Measurements from ENCODE around the gene MINDY2. TPM values are rescaled to one million over a fixed set of nuclear protein-coding genes. Genes with fewer than 3 reads are reported as not detected.

MINDY2 gene
- total and polyA plus RNA-seq, 10 of the 15 experiments (the other 5 are each of a cell fraction or from before 2014, with no cell fraction given) = 0.73 to 9.4 (median 3.3) TPM

DNA sequence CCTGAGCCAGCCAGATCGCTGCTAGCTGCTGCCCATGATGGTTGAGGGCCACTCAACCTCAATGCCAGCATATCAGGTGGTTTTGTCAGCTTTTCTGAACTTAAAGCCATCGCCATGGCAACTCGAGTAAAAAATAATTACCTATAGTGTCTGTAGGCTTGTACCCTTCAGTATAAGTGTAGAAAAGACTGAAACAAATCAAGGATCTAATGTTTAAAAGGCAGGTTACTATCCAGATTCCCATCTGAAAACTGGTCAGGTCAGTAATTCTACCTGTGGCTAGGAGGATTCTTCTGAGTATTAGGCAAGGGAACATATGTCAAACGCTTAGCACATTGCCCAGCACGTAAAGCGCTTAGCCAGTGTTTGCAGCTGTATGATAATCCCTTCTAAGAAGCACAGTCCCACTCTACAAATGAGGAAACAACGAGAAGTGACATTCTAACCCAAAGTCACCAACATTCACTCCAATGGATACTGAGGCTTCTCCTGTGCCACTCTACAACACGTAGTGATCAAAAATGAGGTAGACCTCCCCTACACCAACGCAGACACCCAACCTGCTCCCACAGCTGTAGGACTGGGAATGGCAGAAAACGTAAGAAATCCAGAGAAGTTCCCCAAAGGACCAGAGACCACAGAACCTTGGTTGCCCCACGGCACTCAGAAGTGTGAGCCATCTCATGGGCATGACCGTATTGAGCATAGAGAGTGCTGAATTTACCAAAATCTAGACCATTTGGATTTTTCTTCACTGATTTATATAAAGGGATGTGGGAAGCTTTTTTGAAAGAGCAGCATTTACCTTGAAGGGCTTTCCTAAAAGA, 107.1 kb downstream of the MINDY2 start:
- H3K79me2 ChIP-seq (ENCODE audit: control insufficient read depth, insufficient read depth, low read length) = no peaks in the 10 kb centered on the region
- FAIRE-seq (no peak), DNase-seq (ENCODE audit: low read depth, low spot score) (no peak), ATAC-seq (no peak)
- WGBS (ENCODE audit: insufficient coverage, insufficient replicate concordance, low lambda C conversion rate, missing lambda C conversion rate) = 99% methylated on average over 12 of the region's 12 CpGs
- in situ Hi-C loops (cut with MboI) = no loop called here
- H3K36me3 ChIP-seq (ENCODE audit: control insufficient read depth in 2 of 2, insufficient read depth in 2 of 2, low read length in 1 of 2) = peaks cover 10 to 35% of the 10 kb centered on the region in 2 experiments
- CTCF ChIA-PET = no interaction called here
- H3K4me3 ChIP-seq = no peak overlapping the region
- no peaks in the 10 kb centered on the region for H3K9me3 ChIP-seq (replicated peaks; ENCODE audit: control insufficient read depth, insufficient read depth, low read length)
- intact Hi-C loops (cut with micrococcal nuclease; ENCODE audit: unreplicated experiment) = no loop called here
- H2AFZ ChIP-seq (ENCODE audit: control insufficient read depth, low read depth, low read length) = no peak overlapping the region
- H3K27ac ChIP-seq (ENCODE audit: control insufficient read depth, insufficient read depth) = no peak overlapping the region
- SMC1A ChIA-PET (ENCODE audit: uncharacterized antibody, unreplicated experiment) = no interaction called here
- no peak overlapping the region for H3K9ac ChIP-seq (ENCODE audit: control insufficient read depth, insufficient read depth, low read length)
- no peak for TF ChIP-seq ESRRA (IDR thresholded peaks at IDR 0.05; ENCODE audit: low read length)
- no peak for TF ChIP-seq GATAD2B (conservative IDR thresholded peaks at IDR 0.05; ENCODE audit: low read depth)
- RAD21 ChIA-PET (ENCODE audit: unreplicated experiment) = no interaction called here
- POLR2A ChIA-PET = no interaction called here
- peaks cover 8% of the 10 kb centered on the region for H3K4me1 ChIP-seq (ENCODE audit: control insufficient read depth, insufficient read depth, low read length)
- no peak overlapping the region for H3K4me2 ChIP-seq (ENCODE audit: control insufficient read depth, insufficient read depth)
- BruUV-seq (replicated peaks) = no TSS peak
- H4K20me1 ChIP-seq (ENCODE audit: control insufficient read depth, insufficient read depth) = no peaks in the 10 kb centered on the region
- no peaks in the 10 kb centered on the region for H3K27me3 ChIP-seq (replicated peaks in 1 of 2; ENCODE audit: control insufficient read depth in 2 of 2, insufficient read depth in 2 of 2, low read length in 1 of 2)

- in situ Hi-C loops (cut with MboI) (no loop called here), intact Hi-C loops (cut with micrococcal nuclease; ENCODE audit: unreplicated experiment) (no loop called here)
- Histone ChIP-seq H3K4me1 (ENCODE audit: control insufficient read depth, insufficient read depth, low read length) (peaks cover 8% of the 10 kb centered on the region), H3K36me3 (ENCODE audit: control insufficient read depth in 2 of 2, insufficient read depth in 2 of 2, low read length in 1 of 2) (peaks cover 10 to 47% of the 10 kb centered on the region in 2 experiments), H3K79me2 (ENCODE audit: control insufficient read depth, insufficient read depth, low read length) (no peaks in the 10 kb centered on the region), H4K20me1 (ENCODE audit: control insufficient read depth, insufficient read depth) (no peaks in the 10 kb centered on the region), H3K4me3 (no peak overlapping the region), H3K9me3 (replicated peaks; ENCODE audit: control insufficient read depth, insufficient read depth, low read length) (no peaks in the 10 kb centered on the region), H3K27me3 (replicated peaks in 1 of 2; ENCODE audit: control insufficient read depth in 2 of 2, insufficient read depth in 2 of 2, low read length in 1 of 2) (no peaks in the 10 kb centered on the region), H3K9ac (ENCODE audit: control insufficient read depth, insufficient read depth, low read length) (no peak overlapping the region), H2AFZ (ENCODE audit: control insufficient read depth, low read depth, low read length) (no peak overlapping the region), H3K4me2 (ENCODE audit: control insufficient read depth, insufficient read depth) (peak overlapping the region; percentile 42; the same call in 1 of the 2 replicates), H3K27ac (ENCODE audit: control insufficient read depth, insufficient read depth) (peak overlapping the region; percentile 61)
- ChIA-PET POLR2A (interaction anchor here (0.6 kb wide), 1 partner anchor 43 kb away, joined by 10 read pairs; no protein-coding TSS in a partner anchor), RAD21 (ENCODE audit: unreplicated experiment) (interaction anchor here (1.1 kb wide), 1 partner anchor 652 kb away, joined by 4 read pairs; no protein-coding TSS in a partner anchor), SMC1A (ENCODE audit: uncharacterized antibody, unreplicated experiment) (interaction anchor here (0.7 to 1.1 kb wide), 3 partner anchors 14 to 182 kb away, joined by 3 read pairs; no protein-coding TSS in a partner anchor), CTCF (interaction anchor here (0.7 kb wide), 1 partner anchor 30 kb away, joined by 6 read pairs; no protein-coding TSS in a partner anchor)
- no peak for FAIRE-seq
- peak; percentile 39 for ATAC-seq
- TF ChIP-seq TCF12 (IDR thresholded peaks at IDR 0.05; ENCODE audit: low read depth, low read length) = 0 out of 2 replicates have a peak, but pooled peaks have one; percentile 21
- 0 out of 3 replicates have a peak, but pooled peaks have one; percentile 51 for TF ChIP-seq POU2F2 (IDR thresholded peaks at IDR 0.05; ENCODE audit: borderline replicate concordance, low read depth, low read length)
- no peak for TF ChIP-seq SKIL (IDR thresholded peaks at IDR 0.05; ENCODE audit: low read depth, poor library complexity, severe bottlenecking)
- TF ChIP-seq ZSCAN29 (IDR thresholded peaks at IDR 0.05) = no peak
- TF ChIP-seq TAF1 (IDR thresholded peaks at IDR 0.05; ENCODE audit: borderline replicate concordance, low read depth, low read length) = no peak
- TF ChIP-seq RUNX3 (IDR thresholded peaks at IDR 0.05; ENCODE audit: low read length) = peak; percentile 49
- 0% methylated on average over 3 of the region's 3 CpGs for WGBS (ENCODE audit: insufficient coverage, insufficient replicate concordance, low lambda C conversion rate, missing lambda C conversion rate)
- no TSS peak for BruUV-seq (replicated peaks)
- DNase-seq (ENCODE audit: low read depth, low spot score) = peak; percentile 13
Measured at GRCh38 chr15:58880320-58880719, 109.2 kb downstream of the MINDY2 start.

Measured in GM12878 (cell line).